Fibroblast of pulmonary artery (primary cell): ENCODE results near the gene MLF2.

Source experiments
- DNase-seq: peaks from one replicate; pipeline ENCODE4 v3.0.0-alpha.2; 2010; ENCODE audit warnings: low read depth
- H3K4me3 ChIP-seq: replicated peaks from 2 replicates; pipeline ENCODE4 v1.5.1; 2011; ENCODE audit warnings: low read depth, mild to moderate bottlenecking, control low read depth, low read length, moderate library complexity
- CTCF ChIP-seq: IDR thresholded peaks from 2 replicates; pipeline ENCODE4 v1.5.1; 2011; ENCODE audit warnings: mild to moderate bottlenecking, control low read depth, low read length, inconsistent platforms; ENCODE audit errors: missing control alignments

Gene MLF2

GRCh38 chr12:6783828-6784227, 30.9 kb upstream of the MLF2 start:
- no peak for TF ChIP-seq CTCF
- H3K4me3 ChIP-seq: no peak overlapping the region
- no peak for DNase-seq

- H3K4me3 ChIP-seq: no peak overlapping the region
- no peak for TF ChIP-seq CTCF
- DNase-seq: no peak
These were observed 30.1 kb upstream of the MLF2 start for GRCh38 chr12:6782850-6783566.

GRCh38 chr12:6782119-6782518, 29.2 kb upstream of the MLF2 start:
- no peak for TF ChIP-seq CTCF
- no peak overlapping the region for H3K4me3 ChIP-seq
- DNase-seq: no peak

- TF ChIP-seq CTCF: no peak
- no peak overlapping the region for H3K4me3 ChIP-seq
- no peak for DNase-seq
These were observed 27.6 kb upstream of the MLF2 start for GRCh38 chr12:6780573-6780972.

GRCh38 chr12:6779708-6780432, 26.9 kb upstream of the MLF2 start:
- no peak for TF ChIP-seq CTCF
- no peak for DNase-seq
- H3K4me3 ChIP-seq: no peak overlapping the region

- H3K4me3 ChIP-seq: peak overlapping the region; percentile 45
- peak; percentile 95 for DNase-seq
- TF ChIP-seq CTCF: peak; percentile 92
These were observed 25.9 kb upstream of the MLF2 start for GRCh38 chr12:6778574-6779550.
